SKM-1 treated with dmso at 0.1 percent for 144 hours (cell line): ENCODE results near the gene BICDL1.

ENCODE experiments used
- DNase-seq: peaks from one replicate; lab custom pipeline; 2025; ENCODE audit not compliant: unreplicated experiment; lab: John Stamatoyannopoulos, UW

The BICDL1 gene

GRCh38 chr12:120048263-120048662 lies 59.2 kb downstream of the BICDL1 start:
- no peak for DNase-seq

- DNase-seq = no peak
These were observed 60.4 kb downstream of the BICDL1 start for GRCh38 chr12:120049426-120049825.

GRCh38 chr12:120051535-120051934 lies 62.5 kb downstream of the BICDL1 start:
- no peak for DNase-seq

GRCh38 chr12:120054293-120054692 lies 65.3 kb downstream of the BICDL1 start:
- DNase-seq = no peak

- no peak for DNase-seq
These were observed 66.4 kb downstream of the BICDL1 start for GRCh38 chr12:120055231-120056000.

- DNase-seq = no peak
These were observed 67.7 kb downstream of the BICDL1 start for GRCh38 chr12:120056739-120057138.

GRCh38 chr12:120060196-120060595 lies 71.2 kb downstream of the BICDL1 start:
- DNase-seq = no peak

- no peak for DNase-seq
These were observed 71.7 kb downstream of the BICDL1 start for GRCh38 chr12:120060717-120061116.

GRCh38 chr12:120061575-120062214 lies 72.7 kb downstream of the BICDL1 start:
- no peak for DNase-seq

- DNase-seq = no peak
These were observed 74.0 kb downstream of the BICDL1 start for GRCh38 chr12:120062976-120063579.

GRCh38 chr12:120064054-120064940 lies 75.3 kb downstream of the BICDL1 start:
- DNase-seq = no peak

GRCh38 chr12:120065472-120065871 lies 76.4 kb downstream of the BICDL1 start:
- no peak for DNase-seq

GRCh38 chr12:120066341-120066740 lies 77.3 kb downstream of the BICDL1 start:
- DNase-seq = no peak

- no peak for DNase-seq
These were observed 78.2 kb downstream of the BICDL1 start for GRCh38 chr12:120067084-120067869.

- DNase-seq = no peak
These were observed 78.9 kb downstream of the BICDL1 start for GRCh38 chr12:120067901-120068300.

GRCh38 chr12:120069278-120069677 lies 80.2 kb downstream of the BICDL1 start:
- no peak for DNase-seq

GRCh38 chr12:120071493-120072020 lies 82.5 kb downstream of the BICDL1 start:
- DNase-seq = no peak

- no peak for DNase-seq
These were observed 83.6 kb downstream of the BICDL1 start for GRCh38 chr12:120072472-120073249.

- no peak for DNase-seq
These were observed 86.1 kb downstream of the BICDL1 start for GRCh38 chr12:120075034-120075616.
